HEK293 (cell line): ENCODE data around the gene ADAMTS17.

Experiments
- CTCF ChIA-PET: fragments of 350-600 bp; formaldehyde crosslinking; extraction: SDS; loops from one replicate; lab custom pipeline; 2021; ENCODE audit warnings: antibody characterized with exemption; lab: Yijun Ruan, JAX
- POLR2A ChIA-PET: fragments of 300-600 bp; formaldehyde crosslinking; extraction: SDS; loops from one replicate; lab custom pipeline; 2020; ENCODE audit warnings: antibody characterized with exemption, inconsistent platforms; lab: Yijun Ruan, JAX
- H3K27ac ChIP-seq: fragments of 200-500 bp; sonication (Bioruptor generic); 2 replicates; pipeline ENCODE4 v1.5.1; 2014; ENCODE audit warnings: low read depth, low read length, control low read depth, inconsistent platforms; ENCODE audit errors: extremely low read depth
- H3K36me3 ChIP-seq, 2 experiments: fragments of 200-500 bp in 1 of 2; sonication (Bioruptor generic) in 1 of 2; 1 replicate in 1 of 2; 2 replicates in 1 of 2; pipeline ENCODE4 v1.5.1; 2014 to 2017; ENCODE audit warnings: inconsistent platforms in 2 of 2, low read length in 2 of 2; ENCODE audit not compliant: control insufficient read depth in 2 of 2, insufficient read depth in 1 of 2
- H3K4me1 ChIP-seq: fragments of 200-500 bp; sonication (Bioruptor generic); 2 replicates; pipeline ENCODE4 v1.5.1; 2014; ENCODE audit warnings: mild to moderate bottlenecking, low read length, inconsistent platforms; ENCODE audit not compliant: control insufficient read depth, insufficient read depth
- H3K4me3 ChIP-seq: 2 replicates; pipeline ENCODE4 v1.5.1; 2011; ENCODE audit warnings: low read depth, mild to moderate bottlenecking, control low read depth, low read length, moderate library complexity
- H3K9me3 ChIP-seq: fragments of 200-500 bp; sonication (Bioruptor generic); 2 replicates; pipeline ENCODE4 v1.5.1; 2014; ENCODE audit warnings: low read depth, low read length, inconsistent platforms; ENCODE audit not compliant: control insufficient read depth, insufficient read depth
- KLF1 ChIP-seq: fragments of 450-650 bp; formaldehyde crosslinking; IDR thresholded peaks from 2 replicates; pipeline ENCODE4 v1.5.1; 2016; ENCODE audit warnings: missing biosample characterization, missing genetic modification characterization
- KLF17 ChIP-seq: fragments of 450-650 bp; formaldehyde crosslinking; IDR thresholded peaks from 2 replicates; pipeline ENCODE4 v1.5.1; 2016; ENCODE audit warnings: missing biosample characterization, missing genetic modification characterization
- MEIS1 ChIP-seq: sonication (generic); formaldehyde crosslinking; IDR thresholded peaks from 2 replicates; pipeline ENCODE4 v1.8.1; 2022; ENCODE audit warnings: missing genetic modification reagents, mild to moderate bottlenecking, borderline replicate concordance
- PRDM10 ChIP-seq: fragments of 450-650 bp; formaldehyde crosslinking; IDR thresholded peaks from 2 replicates; pipeline ENCODE4 v1.5.1; 2016; ENCODE audit warnings: missing biosample characterization, missing genetic modification characterization
- PRDM4 ChIP-seq: fragments of 450-650 bp; formaldehyde crosslinking; IDR thresholded peaks from 2 replicates; pipeline ENCODE4 v1.5.1; 2017; ENCODE audit warnings: missing biosample characterization, missing genetic modification characterization
- SETDB1 ChIP-seq: IDR thresholded peaks from one replicate; pipeline ENCODE4 v1.6.1; 2017; ENCODE audit warnings: mild to moderate bottlenecking, low read length, moderate library complexity, mixed read lengths; ENCODE audit not compliant: insufficient read length
- ZBTB48 ChIP-seq: fragments of 450-650 bp; formaldehyde crosslinking; IDR thresholded peaks from 2 replicates; pipeline ENCODE4 v1.5.1; 2016; ENCODE audit warnings: missing biosample characterization, missing genetic modification characterization
- ZNF169 ChIP-seq: fragments of 450-650 bp; formaldehyde crosslinking; IDR thresholded peaks from 2 replicates; pipeline ENCODE4 v1.5.1; 2016; ENCODE audit warnings: missing biosample characterization, missing genetic modification characterization
- ZNF214 ChIP-seq: fragments of 450-650 bp; formaldehyde crosslinking; IDR thresholded peaks from 2 replicates; pipeline ENCODE4 v1.5.1; 2017; ENCODE audit warnings: missing biosample characterization, mild to moderate bottlenecking, missing genetic modification characterization, borderline replicate concordance
- ZNF335 ChIP-seq: fragments of 450-650 bp; formaldehyde crosslinking; conservative IDR thresholded peaks from 2 replicates; pipeline ENCODE4 v1.5.1; 2016; ENCODE audit warnings: missing biosample characterization, missing genetic modification characterization
- ZNF423 ChIP-seq: fragments of 450-650 bp; formaldehyde crosslinking; IDR thresholded peaks from 2 replicates; pipeline ENCODE4 v1.5.1; 2016; ENCODE audit warnings: missing biosample characterization, missing genetic modification characterization
- ZNF433 ChIP-seq: fragments of 450-650 bp; formaldehyde crosslinking; IDR thresholded peaks from 2 replicates; pipeline ENCODE4 v1.5.1; 2016; ENCODE audit warnings: missing biosample characterization, missing genetic modification characterization, low read depth
- ZNF521 ChIP-seq: fragments of 450-650 bp; formaldehyde crosslinking; IDR thresholded peaks from 2 replicates; pipeline ENCODE4 v1.5.1; 2017; ENCODE audit warnings: missing biosample characterization, mild to moderate bottlenecking, missing genetic modification characterization
- ZNF600 ChIP-seq: fragments of 450-650 bp; formaldehyde crosslinking; IDR thresholded peaks from 2 replicates; pipeline ENCODE4 v1.5.1; 2016; ENCODE audit warnings: missing biosample characterization, missing genetic modification characterization
- ZNF654 ChIP-seq: fragments of 450-650 bp; formaldehyde crosslinking; IDR thresholded peaks from 2 replicates; pipeline ENCODE4 v1.5.1; 2016; ENCODE audit warnings: low read depth, missing biosample characterization, missing genetic modification characterization
- ZNF704 ChIP-seq: fragments of 450-650 bp; formaldehyde crosslinking; IDR thresholded peaks from 2 replicates; pipeline ENCODE4 v1.5.1; 2016; ENCODE audit warnings: missing biosample characterization, missing genetic modification characterization
- ZNF747 ChIP-seq: fragments of 450-650 bp; formaldehyde crosslinking; IDR thresholded peaks from 2 replicates; pipeline ENCODE4 v1.5.1; 2016; ENCODE audit warnings: missing biosample characterization, missing genetic modification characterization
- ZNF843 ChIP-seq: fragments of 450-650 bp; formaldehyde crosslinking; IDR thresholded peaks from 2 replicates; pipeline ENCODE4 v1.5.1; 2016; ENCODE audit warnings: missing biosample characterization, missing genetic modification characterization
- ZSCAN23 ChIP-seq: fragments of 450-650 bp; formaldehyde crosslinking; IDR thresholded peaks from 2 replicates; pipeline ENCODE4 v1.5.1; 2016; ENCODE audit warnings: missing biosample characterization, missing genetic modification characterization
- TF ChIP-seq, protein P1 (sequence below): fragments of 450-650 bp; IDR thresholded peaks from 2 replicates; pipeline ENCODE4 v1.5.1; 2018; ENCODE audit warnings: missing biosample characterization, missing genetic modification characterization

ADAMTS17 gene

GRCh38 chr15:100034191-100034590 is 307.6 kb downstream of the ADAMTS17 start:
- Histone ChIP-seq H3K9me3 (no peaks in the 10 kb centered on the region), H3K4me3 (no peak overlapping the region), H3K4me1 (no peaks in the 10 kb centered on the region), H3K27ac (no peak overlapping the region), H3K36me3 (no peaks in the 10 kb centered on the region)
- POLR2A ChIA-PET, result no interaction called here
- TF ChIP-seq ZBTB48 (tag by site-specific recombination), result no peak
- CTCF ChIA-PET, result no interaction called here

GRCh38 chr15:100033140-100033857 is 308.5 kb downstream of the ADAMTS17 start:
- ChIA-PET POLR2A (no interaction called here), CTCF (no interaction called here)
- TF ChIP-seq ZNF214 (tag by site-specific recombination) (no peak), MEIS1 (CRISPR knock-in tag) (no peak), KLF1 (tag by site-specific recombination) (no peak), ZNF169 (tag by site-specific recombination) (no peak), ZNF843 (tag by site-specific recombination) (no peak)
- Histone ChIP-seq H3K9me3 (no peaks in the 10 kb centered on the region), H3K27ac (no peak overlapping the region), H3K4me3 (no peak overlapping the region), H3K36me3 (no peaks in the 10 kb centered on the region), H3K4me1 (no peaks in the 10 kb centered on the region)

- no peaks in the 10 kb centered on the region for H3K36me3 ChIP-seq
- ChIA-PET CTCF (interaction anchor here (0.6 to 0.8 kb wide), 2 partner anchors 107 to 318 kb away, joined by 3 to 4 read pairs; no protein-coding TSS in a partner anchor), POLR2A (no interaction called here)
- no peak overlapping the region for H3K27ac ChIP-seq
- no peaks in the 10 kb centered on the region for H3K4me1 ChIP-seq
- no peak overlapping the region for H3K4me3 ChIP-seq
- H3K9me3 ChIP-seq, result no peaks in the 10 kb centered on the region
- TF ChIP-seq ZNF600 (tag by site-specific recombination) (no peak), ZNF654 (tag by site-specific recombination) (no peak), PRDM4 (tag by site-specific recombination) (no peak), PRDM10 (tag by site-specific recombination) (no peak), ZNF335 (no peak), ZNF521 (tag by site-specific recombination) (no peak), ZNF704 (tag by site-specific recombination) (no peak), ZNF433 (tag by site-specific recombination) (no peak), ZNF747 (tag by site-specific recombination) (no peak), KLF17 (tag by site-specific recombination) (no peak), ZSCAN23 (tag by site-specific recombination) (no peak), SETDB1 (no peak), ZNF423 (tag by site-specific recombination) (no peak)
- TF ChIP-seq, protein P1, sequence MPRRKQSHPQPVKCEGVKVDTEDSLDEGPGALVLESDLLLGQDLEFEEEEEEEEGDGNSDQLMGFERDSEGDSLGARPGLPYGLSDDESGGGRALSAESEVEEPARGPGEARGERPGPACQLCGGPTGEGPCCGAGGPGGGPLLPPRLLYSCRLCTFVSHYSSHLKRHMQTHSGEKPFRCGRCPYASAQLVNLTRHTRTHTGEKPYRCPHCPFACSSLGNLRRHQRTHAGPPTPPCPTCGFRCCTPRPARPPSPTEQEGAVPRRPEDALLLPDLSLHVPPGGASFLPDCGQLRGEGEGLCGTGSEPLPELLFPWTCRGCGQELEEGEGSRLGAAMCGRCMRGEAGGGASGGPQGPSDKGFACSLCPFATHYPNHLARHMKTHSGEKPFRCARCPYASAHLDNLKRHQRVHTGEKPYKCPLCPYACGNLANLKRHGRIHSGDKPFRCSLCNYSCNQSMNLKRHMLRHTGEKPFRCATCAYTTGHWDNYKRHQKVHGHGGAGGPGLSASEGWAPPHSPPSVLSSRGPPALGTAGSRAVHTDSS (tag by site-specific recombination), result no peak
These were observed 309.3 kb downstream of the ADAMTS17 start for GRCh38 chr15:100032358-100033085.
